ENCODE results near the gene SEMA6D.

DNA sequence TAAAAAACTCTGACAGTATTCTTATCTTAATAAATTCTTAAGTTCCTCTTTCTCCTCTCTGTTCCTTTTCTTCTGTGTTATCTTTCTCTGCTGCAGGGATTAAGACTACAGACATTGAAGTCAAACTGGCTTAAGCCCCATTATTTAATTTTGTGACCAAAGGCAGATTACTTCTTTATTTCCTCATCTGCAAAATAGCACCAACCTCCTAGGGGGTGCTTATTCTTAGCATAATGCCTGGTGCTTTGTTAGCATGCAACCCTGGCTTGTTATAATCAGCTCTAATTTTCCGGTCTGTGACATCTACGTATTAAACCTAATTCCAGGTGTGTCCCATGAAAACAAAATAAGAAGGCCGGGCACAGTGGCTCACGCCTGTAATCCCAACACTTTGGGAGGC lies 23.8 kb downstream of the SEMA6D start:
- no peak for TF ChIP-seq EP300 (IDR thresholded peaks at IDR 0.05)
- TF ChIP-seq, protein P1, sequence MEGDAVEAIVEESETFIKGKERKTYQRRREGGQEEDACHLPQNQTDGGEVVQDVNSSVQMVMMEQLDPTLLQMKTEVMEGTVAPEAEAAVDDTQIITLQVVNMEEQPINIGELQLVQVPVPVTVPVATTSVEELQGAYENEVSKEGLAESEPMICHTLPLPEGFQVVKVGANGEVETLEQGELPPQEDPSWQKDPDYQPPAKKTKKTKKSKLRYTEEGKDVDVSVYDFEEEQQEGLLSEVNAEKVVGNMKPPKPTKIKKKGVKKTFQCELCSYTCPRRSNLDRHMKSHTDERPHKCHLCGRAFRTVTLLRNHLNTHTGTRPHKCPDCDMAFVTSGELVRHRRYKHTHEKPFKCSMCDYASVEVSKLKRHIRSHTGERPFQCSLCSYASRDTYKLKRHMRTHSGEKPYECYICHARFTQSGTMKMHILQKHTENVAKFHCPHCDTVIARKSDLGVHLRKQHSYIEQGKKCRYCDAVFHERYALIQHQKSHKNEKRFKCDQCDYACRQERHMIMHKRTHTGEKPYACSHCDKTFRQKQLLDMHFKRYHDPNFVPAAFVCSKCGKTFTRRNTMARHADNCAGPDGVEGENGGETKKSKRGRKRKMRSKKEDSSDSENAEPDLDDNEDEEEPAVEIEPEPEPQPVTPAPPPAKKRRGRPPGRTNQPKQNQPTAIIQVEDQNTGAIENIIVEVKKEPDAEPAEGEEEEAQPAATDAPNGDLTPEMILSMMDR (IDR thresholded peaks at IDR 0.05), result no peak
